Kasumi-1 (cell line): ENCODE results near the gene GABRD.

ENCODE experiments used
- DNase-seq, 2 experiments: peaks; one replicate each; lab custom pipeline; 2025; lab: John Stamatoyannopoulos, UW

The GABRD gene

GRCh38 chr1:2076826-2077225, 57.7 kb downstream of the GABRD start:
- DNase-seq: no peak

GRCh38 chr1:2078170-2078569, 59.0 kb downstream of the GABRD start:
- DNase-seq: no peak

GRCh38 chr1:2079396-2080085, 60.4 kb downstream of the GABRD start:
- DNase-seq: no peak

GRCh38 chr1:2080140-2080539, 61.0 kb downstream of the GABRD start:
- no peak for DNase-seq
